IMR-90 (cell line): Measurements from ENCODE around the gene TXNDC12. TPM values are rescaled to one million over a fixed set of nuclear protein-coding genes. Genes with fewer than 3 reads are reported as not detected.
"Not testable (repeated sequence)": the region's sequence is repeated elsewhere in the genome, so short reads cannot be mapped to it uniquely, and the experiment has no call there.

Experiments used
- ATAC-seq: fragments of 200-7000 bp; cut with Tn5 transposase; 2 replicates; pipeline ENCODE4 v1.9.1; 2020; ENCODE audit warnings: low read depth, mild to moderate bottlenecking, moderate library complexity
- BruUV-seq: library from RNA; stranded (reverse); fragments of 400-500 nt; replicated peaks from 2 replicates; lab custom pipeline; 2021; lab: Mats Ljungman, UMichigan
- CTCF ChIA-PET: fragments of 300-600 bp; formaldehyde crosslinking; extraction: SDS; loops from one replicate; lab custom pipeline; 2021; ENCODE audit warnings: antibody characterized with exemption; lab: Yijun Ruan, JAX
- POLR2A ChIA-PET: fragments of 300-600 bp; sonication (Branson Sonifier 250); formaldehyde crosslinking; loops from one replicate; lab custom pipeline; 2022; ENCODE audit warnings: antibody characterized with exemption; ENCODE audit not compliant: unreplicated experiment; lab: Charles Lee
- DNase-seq: peaks from one replicate; pipeline ENCODE4 v3.0.0; 2013
- H2AFZ ChIP-seq: replicated peaks from 2 replicates; pipeline ENCODE3; 2013; ENCODE audit warnings: low read length, mild to moderate bottlenecking; ENCODE audit not compliant: poor library complexity
- H2AK5ac ChIP-seq: 2 replicates; pipeline ENCODE4 v1.6.1; 2013; ENCODE audit warnings: low read depth, low read length, inconsistent platforms
- H2AK9ac ChIP-seq: replicated peaks from 2 replicates; pipeline ENCODE3; 2013; ENCODE audit warnings: mild to moderate bottlenecking, low read depth, low read length, moderate library complexity; ENCODE audit not compliant: poor library complexity
- H2BK120ac ChIP-seq: 2 replicates; pipeline ENCODE4 v1.6.1; 2013; ENCODE audit warnings: low read depth, low read length, inconsistent platforms
- H2BK15ac ChIP-seq: 3 replicates; pipeline ENCODE4 v1.6.1; 2013; ENCODE audit warnings: low read depth, low read length, inconsistent platforms
- H2BK20ac ChIP-seq: 2 replicates; pipeline ENCODE4 v1.6.1; 2013; ENCODE audit warnings: low read depth, mild to moderate bottlenecking, inconsistent platforms, low read length, moderate library complexity
- H2BK5ac ChIP-seq: 2 replicates; pipeline ENCODE4 v1.6.1; 2013; ENCODE audit warnings: mild to moderate bottlenecking, low read depth, low read length, inconsistent platforms; ENCODE audit not compliant: poor library complexity, severe bottlenecking
- H3K14ac ChIP-seq: replicated peaks from 2 replicates; pipeline ENCODE4 v1.6.1; 2013; ENCODE audit warnings: low read depth, low read length, inconsistent platforms
- H3K18ac ChIP-seq: 2 replicates; pipeline ENCODE4 v1.6.1; 2013; ENCODE audit warnings: low read depth, low read length, control low read depth
- H3K23ac ChIP-seq: 2 replicates; pipeline ENCODE4 v1.6.1; 2013; ENCODE audit warnings: low read depth, low read length, inconsistent platforms
- H3K27ac ChIP-seq: 2 replicates; pipeline ENCODE4 v1.5.1; 2013; ENCODE audit warnings: mild to moderate bottlenecking, control low read depth, low read length; ENCODE audit not compliant: insufficient read depth
- H3K27me3 ChIP-seq: 2 replicates; pipeline ENCODE4 v1.6.1; 2013; ENCODE audit warnings: low read length; ENCODE audit not compliant: control insufficient read depth, insufficient read depth
- H3K36me3 ChIP-seq: 2 replicates; pipeline ENCODE4 v1.6.1; 2013; ENCODE audit warnings: low read length, mixed read lengths; ENCODE audit not compliant: control insufficient read depth, insufficient read depth
- H3K4ac ChIP-seq: 2 replicates; pipeline ENCODE4 v1.6.1; 2013; ENCODE audit warnings: low read depth, low read length, inconsistent platforms
- H3K4me1 ChIP-seq: 2 replicates; pipeline ENCODE4 v1.6.1; 2013; ENCODE audit warnings: low read length, mixed read lengths; ENCODE audit not compliant: control insufficient read depth, insufficient read depth
- H3K4me2 ChIP-seq: 2 replicates; pipeline ENCODE4 v1.6.1; 2013; ENCODE audit warnings: low read depth, mild to moderate bottlenecking, control low read depth, low read length, moderate library complexity
- H3K4me3 ChIP-seq: 2 replicates; pipeline ENCODE4 v1.5.1; 2013; ENCODE audit warnings: low read depth, mild to moderate bottlenecking, control low read depth, low read length, moderate library complexity; ENCODE audit not compliant: insufficient read depth
- H3K56ac ChIP-seq: 2 replicates; pipeline ENCODE4 v1.6.1; 2013; ENCODE audit warnings: low read length, inconsistent platforms; ENCODE audit not compliant: insufficient read depth; ENCODE audit errors: extremely low read depth
- H3K79me1 ChIP-seq, 2 experiments: 2 replicates each; pipeline ENCODE4 v1.6.1; 2013; ENCODE audit warnings: low read length in 2 of 2, inconsistent platforms in 1 of 2, low read depth in 1 of 2
- H3K9ac ChIP-seq: 2 replicates; pipeline ENCODE4 v1.6.1; 2013; ENCODE audit warnings: low read depth, low read length, control low read depth
- H3K9me1 ChIP-seq: 2 replicates; pipeline ENCODE4 v1.6.1; 2013; ENCODE audit warnings: low read length, inconsistent platforms; ENCODE audit not compliant: insufficient read depth
- H3K9me3 ChIP-seq: 2 replicates; pipeline ENCODE4 v1.6.1; 2013; ENCODE audit warnings: low read length; ENCODE audit not compliant: control insufficient read depth, insufficient read depth
- H4K20me1 ChIP-seq: 2 replicates; pipeline ENCODE4 v1.6.1; 2013; ENCODE audit warnings: low read length, inconsistent platforms; ENCODE audit not compliant: insufficient read depth
- H4K5ac ChIP-seq: 2 replicates; pipeline ENCODE4 v1.6.1; 2013; ENCODE audit warnings: mild to moderate bottlenecking, low read depth, low read length, control low read depth
- H4K8ac ChIP-seq, 2 experiments: 2 replicates each; pipeline ENCODE4 v1.6.1; 2013; ENCODE audit warnings: low read depth in 2 of 2, low read length in 2 of 2, control low read depth in 1 of 2, inconsistent platforms in 1 of 2
- H4K91ac ChIP-seq: 2 replicates; pipeline ENCODE4 v1.6.1; 2013; ENCODE audit warnings: low read depth, low read length, inconsistent platforms; ENCODE audit not compliant: insufficient read depth
- CEBPB ChIP-seq: IDR thresholded peaks from 2 replicates; pipeline ENCODE4 v1.6.1; 2012; ENCODE audit warnings: low read depth, low read length, improper control_type of control experiment
- WGBS, 2 experiments: methylation state at CpG; one replicate each; pipeline versions ENCODE4 v1.1.5 to v1.1.7; 2013; ENCODE audit warnings: missing lambda C conversion rate in 2 of 2; ENCODE audit not compliant: insufficient read length in 1 of 2; ENCODE audit errors: extremely low coverage in 2 of 2; 5-methylcytosine and 5-hydroxymethylcytosine counted together
- dilution Hi-C: fragments of 300-500 bp; cut with HindIII; formaldehyde crosslinking; loops from one replicate; pipeline ENCODE4 v1.14.3; 2018; ENCODE audit warnings: low sequenced_read_pairs; ENCODE audit not compliant: unreplicated experiment
- in situ Hi-C: fragments of 300-500 bp; cut with MboI; formaldehyde crosslinking; loops from 3 replicates; pipeline ENCODE4 v1.14.3; 2019; ENCODE audit warnings: low sequenced_read_pairs, inconsistent platforms, mixed read lengths
- intact Hi-C: fragments of 100-400 bp; cut with micrococcal nuclease; formaldehyde crosslinking; loops from 2 replicates; pipeline ENCODE4 v1.10.0; 2022
- polyA plus RNA-seq, 3 experiments: library from polyadenylated mRNA; depleted of rRNA; stranded (reverse); fragments of >200 nt; gene quantifications; 2 replicates each; pipeline ENCODE4 v1.2.3, GENCODE V29; 2012; ENCODE audit warnings: low replicate concordance in 1 of 3
- total RNA-seq: library from RNA; depleted of rRNA; stranded (reverse); fragments of >200 nt; gene quantifications from 2 replicates; pipeline ENCODE4 v1.2.3, GENCODE V29; 2012

The TXNDC12 gene
- total and polyA plus RNA-seq, 2 of the 4 experiments (the other 2 are of a cell fraction), result 24.4 to 29.9 TPM

- CTCF ChIA-PET, result not testable (repeated sequence)
Observed at GRCh38 chr1:52049337-52049736, 5.7 kb downstream of the TXNDC12 start.

DNA sequence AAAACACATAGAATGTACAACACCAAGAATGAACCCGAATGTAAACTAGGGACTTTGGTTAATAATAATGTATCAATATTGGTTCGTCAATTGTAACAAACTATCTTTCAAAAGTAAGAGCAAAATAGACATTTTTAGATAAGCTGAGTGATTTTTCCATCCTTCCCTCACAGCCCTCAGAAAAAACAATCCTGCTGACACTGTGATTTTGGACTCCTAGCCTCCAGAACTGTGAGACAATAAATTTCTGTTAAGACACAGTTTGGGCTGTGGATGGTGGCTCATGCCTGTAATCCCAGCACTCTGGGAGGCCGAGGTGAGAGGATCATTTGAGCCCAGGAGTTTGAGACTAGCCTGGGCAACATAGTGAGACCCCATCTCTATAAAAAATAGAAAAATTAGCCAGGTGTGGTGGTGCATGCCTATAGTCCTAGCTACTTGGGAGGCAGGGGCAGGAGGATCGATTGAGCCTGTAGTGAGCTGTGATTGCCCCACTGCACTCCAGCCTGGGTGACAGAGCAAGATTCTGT is 9.3 kb downstream of the TXNDC12 start:
- H3K36me3 ChIP-seq, H2BK120ac ChIP-seq, H3K4ac ChIP-seq, H2BK15ac ChIP-seq, H3K9ac ChIP-seq, CTCF ChIA-PET, BruUV-seq, H3K4me1 ChIP-seq, H4K91ac ChIP-seq, H3K9me1 ChIP-seq, H3K4me3 ChIP-seq, H2AK9ac ChIP-seq, H2BK20ac ChIP-seq, H3K9me3 ChIP-seq, H3K27me3 ChIP-seq, POLR2A ChIA-PET, H2AFZ ChIP-seq, in situ Hi-C loops, H3K14ac ChIP-seq, H3K56ac ChIP-seq, H4K20me1 ChIP-seq, intact Hi-C loops, DNase-seq, H3K4me2 ChIP-seq, H2BK5ac ChIP-seq, ATAC-seq, H4K8ac ChIP-seq, H3K23ac ChIP-seq, H3K27ac ChIP-seq, H2AK5ac ChIP-seq, H3K18ac ChIP-seq, H4K5ac ChIP-seq, dilution Hi-C loops: not testable (repeated sequence)
- no CpG with 5 or more reads among the region's 4 CpGs for WGBS, 2 experiments
- H3K79me1 ChIP-seq, result peaks cover 55 to 58% of the 10 kb centered on the region in 2 experiments

More at GRCh38 chr1:52049337-52049736, 5.7 kb downstream of the TXNDC12 start:
- H2BK20ac ChIP-seq, H3K27me3 ChIP-seq, H2BK120ac ChIP-seq, ATAC-seq, H3K4me3 ChIP-seq, H3K4me2 ChIP-seq, H3K4ac ChIP-seq, H3K14ac ChIP-seq, dilution Hi-C loops, H4K8ac ChIP-seq, H3K9me1 ChIP-seq, H2AK5ac ChIP-seq, H2BK15ac ChIP-seq, H3K9ac ChIP-seq, intact Hi-C loops, H3K56ac ChIP-seq, in situ Hi-C loops, H3K9me3 ChIP-seq, H3K18ac ChIP-seq, H4K91ac ChIP-seq, H2AFZ ChIP-seq, H3K4me1 ChIP-seq, H2BK5ac ChIP-seq, H3K27ac ChIP-seq, H3K23ac ChIP-seq, H3K36me3 ChIP-seq, DNase-seq, H4K5ac ChIP-seq, H2AK9ac ChIP-seq, BruUV-seq, H4K20me1 ChIP-seq, POLR2A ChIA-PET: not testable (repeated sequence)
- 0 out of 2 replicates have a peak, but pooled peaks have one; percentile 28 for TF ChIP-seq CEBPB
- H3K79me1 ChIP-seq, result peaks cover 43 to 64% of the 10 kb centered on the region in 2 experiments
- WGBS, 2 experiments, result 100% methylated on average over 1 of the region's 4 CpGs; no CpG with 5 or more reads in 1 of the 2 experiments
